HepG2 (cell line): ENCODE results near the gene PIP5K1C. TPM values are rescaled to one million over a fixed set of nuclear protein-coding genes. Genes with fewer than 3 reads are reported as not detected.

Experiments used
- EHMT2 ChIP-seq: fragments of 200-600 bp; sonication (generic); IDR thresholded peaks from 2 replicates; pipeline ENCODE4 v1.7.0; 2017; ENCODE audit warnings: antibody characterized with exemption, low read depth, low read length, borderline replicate concordance
- GTF3A ChIP-seq: sonication (generic); formaldehyde crosslinking; conservative IDR thresholded peaks from 2 replicates; pipeline ENCODE4 v1.4.0; 2020; ENCODE audit warnings: mild to moderate bottlenecking, missing genetic modification reagents
- HNF4G ChIP-seq, 2 experiments: sonication (generic) in 1 of 2; formaldehyde crosslinking in 1 of 2; IDR thresholded peaks; 2 replicates each; pipeline versions ENCODE4 v1.4.0 to v1.6.1; 2011 to 2020; ENCODE audit warnings: borderline replicate concordance in 2 of 2, low read depth in 2 of 2, mild to moderate bottlenecking in 2 of 2, low read length in 1 of 2, missing genetic modification reagents in 1 of 2, moderate library complexity in 1 of 2
- MED1 ChIP-seq: sonication (generic); formaldehyde crosslinking; IDR thresholded peaks from 2 replicates; pipeline ENCODE4 v1.4.0; 2020; ENCODE audit warnings: missing genetic modification reagents
- MLLT10 ChIP-seq: sonication (generic); formaldehyde crosslinking; IDR thresholded peaks from 2 replicates; pipeline ENCODE4 v1.4.0; 2020; ENCODE audit warnings: missing genetic modification reagents
- MYC ChIP-seq: sonication (generic); formaldehyde crosslinking; IDR thresholded peaks from 2 replicates; pipeline ENCODE4 v1.9.0; 2021; ENCODE audit warnings: missing genetic modification reagents, borderline replicate concordance
- NFYB ChIP-seq: sonication (generic); formaldehyde crosslinking; IDR thresholded peaks from 2 replicates; pipeline ENCODE4 v1.4.0; 2020; ENCODE audit warnings: missing genetic modification reagents
- PCBP1 ChIP-seq: fragments of 200-400 bp; formaldehyde crosslinking; IDR thresholded peaks from 2 replicates; pipeline ENCODE4 v1.6.1; 2017; ENCODE audit warnings: mild to moderate bottlenecking, low read depth, low read length, borderline replicate concordance
- PHF21A ChIP-seq: sonication (generic); formaldehyde crosslinking; IDR thresholded peaks from 2 replicates; pipeline ENCODE4 v1.5.0; 2020; ENCODE audit warnings: mild to moderate bottlenecking, missing genetic modification reagents
- RAD51 ChIP-seq: fragments of 450-650 bp; IDR thresholded peaks from 2 replicates; pipeline ENCODE4 v1.6.1; 2016; ENCODE audit warnings: borderline replicate concordance
- REPIN1 ChIP-seq: sonication (generic); formaldehyde crosslinking; IDR thresholded peaks from 2 replicates; pipeline ENCODE4 v1.8.0; 2022; ENCODE audit warnings: missing genetic modification reagents, low read depth, mild to moderate bottlenecking, borderline replicate concordance
- RFX3 ChIP-seq: IDR thresholded peaks from 2 replicates; pipeline ENCODE4 v1.6.1; 2016; ENCODE audit warnings: missing biosample characterization, missing genetic modification reagents
- SCMH1 ChIP-seq: sonication (generic); formaldehyde crosslinking; IDR thresholded peaks from 2 replicates; pipeline ENCODE4 v1.9.0; 2021; ENCODE audit warnings: missing genetic modification reagents, mild to moderate bottlenecking, borderline replicate concordance
- SIN3A ChIP-seq: IDR thresholded peaks from 2 replicates; pipeline ENCODE4 v1.6.1; 2011; ENCODE audit warnings: low read depth, mild to moderate bottlenecking, control low read depth, low read length, borderline replicate concordance
- TCF12 ChIP-seq, 2 experiments: fragments of 450-650 bp in 1 of 2; sonication (generic) in 1 of 2; formaldehyde crosslinking in 1 of 2; IDR thresholded peaks; 2 replicates each; pipeline versions ENCODE4 v1.6.1 to v1.8.0; 2017 to 2022; ENCODE audit warnings: antibody characterized with exemption in 1 of 2, mild to moderate bottlenecking in 1 of 2, missing genetic modification reagents in 1 of 2, moderate library complexity in 1 of 2
- XRCC5 ChIP-seq: fragments of 200-400 bp; formaldehyde crosslinking; optimal IDR thresholded peaks from 2 replicates; pipeline ENCODE3; 2017; ENCODE audit warnings: mild to moderate bottlenecking, low read length
- ZNF263 ChIP-seq: sonication (generic); formaldehyde crosslinking; IDR thresholded peaks from 2 replicates; pipeline ENCODE4 v1.4.0; 2020; ENCODE audit warnings: missing genetic modification reagents
- ZNF446 ChIP-seq: sonication (generic); formaldehyde crosslinking; IDR thresholded peaks from 2 replicates; pipeline ENCODE4 v1.5.0; 2020; ENCODE audit warnings: mild to moderate bottlenecking, missing genetic modification reagents
- ZNF737 ChIP-seq: sonication (generic); formaldehyde crosslinking; IDR thresholded peaks from 2 replicates; pipeline ENCODE4 v1.5.0; 2020; ENCODE audit warnings: missing genetic modification reagents, mild to moderate bottlenecking, borderline replicate concordance
- ZNF792 ChIP-seq: IDR thresholded peaks from 2 replicates; pipeline ENCODE4 v1.6.1; 2016
- polyA plus RNA-seq, 8 experiments: library from polyadenylated mRNA; depleted of rRNA in 3 of 8; stranded (reverse) in 7 of 8; unstranded in 1 of 8; fragments of >200 nt; fragmentation: Illumina TruSeq in 4 of 8; extraction: Trizol in 4 of 8; gene quantifications; 2 replicates each; pipeline versions ENCODE4 v1.2.1 to v1.2.3, GENCODE V29; 2011 to 2016; ENCODE audit warnings: low read depth in 4 of 8, missing spikeins in 1 of 8, mixed read lengths in 1 of 8; ENCODE audit not compliant: insufficient read depth in 1 of 8
- total RNA-seq, 5 experiments: library from RNA; depleted of rRNA; stranded (reverse); fragments of >200 nt; fragmentation: Illumina TruSeq; extraction: Trizol; gene quantifications; 2 replicates each; pipeline ENCODE4 v1.2.3, GENCODE V29; 2016; ENCODE audit warnings: low read depth in 1 of 5
- TF ChIP-seq, protein P1 (sequence below): sonication (generic); formaldehyde crosslinking; conservative IDR thresholded peaks from 2 replicates; pipeline ENCODE4 v1.4.0; 2020; ENCODE audit warnings: missing genetic modification reagents
- TF ChIP-seq, protein P2 (sequence below): sonication (generic); formaldehyde crosslinking; IDR thresholded peaks from 2 replicates; pipeline ENCODE4 v1.9.0; 2022; ENCODE audit warnings: missing genetic modification reagents, mild to moderate bottlenecking, borderline replicate concordance
- TF ChIP-seq, protein P3 (sequence below): sonication (generic); formaldehyde crosslinking; IDR thresholded peaks from 2 replicates; pipeline ENCODE4 v1.8.0; 2022; ENCODE audit warnings: mild to moderate bottlenecking, missing genetic modification reagents; ENCODE audit not compliant: insufficient replicate concordance

PIP5K1C gene
- total and polyA plus RNA-seq, 2 of the 13 experiments (the other 11 are each of a cell fraction or from before 2014, with no cell fraction given), result 3.6 to 4.3 TPM

DNA sequence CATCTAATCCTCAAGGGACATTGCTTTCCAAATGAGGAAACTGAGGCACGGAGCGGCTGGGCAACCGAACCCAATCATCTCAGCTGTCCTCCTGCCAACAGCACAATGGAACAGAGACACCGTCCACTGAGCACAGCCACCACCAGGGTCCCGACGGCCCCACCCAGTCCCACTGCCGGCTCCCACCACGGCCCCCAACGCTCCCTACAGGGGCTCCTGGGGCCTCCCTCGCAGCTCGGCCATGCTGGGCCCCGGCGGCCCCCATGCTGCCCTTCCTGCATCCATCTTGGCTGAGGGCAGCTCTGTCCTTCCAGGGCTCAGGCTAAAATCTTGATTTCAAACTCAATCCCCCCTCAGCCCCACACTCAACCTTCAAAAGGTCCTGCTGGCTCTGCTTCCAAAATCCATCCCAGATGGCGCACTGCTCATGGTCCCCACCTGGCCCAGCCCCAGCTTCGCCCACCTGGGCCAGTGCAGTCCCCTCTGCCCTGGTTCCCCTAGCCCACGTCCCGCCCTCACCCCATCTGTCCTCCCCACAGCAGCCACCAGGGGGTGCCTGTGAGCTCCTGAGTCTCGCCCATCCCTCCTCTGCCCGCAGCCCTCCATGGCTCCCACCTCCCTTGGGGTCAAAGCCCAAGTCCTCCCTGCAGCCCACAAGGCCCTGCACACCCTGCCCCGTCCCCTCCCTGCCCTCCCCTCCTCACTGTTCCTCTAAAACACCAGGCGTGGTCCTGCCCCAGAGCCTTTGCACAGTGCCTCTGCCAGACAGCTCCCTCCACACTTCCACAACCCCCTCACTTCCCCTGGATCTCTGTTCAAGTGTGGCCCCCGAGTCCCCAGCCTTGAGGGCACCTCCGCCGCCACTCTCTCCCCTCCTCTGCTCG, 7.9 kb downstream of the PIP5K1C start (continued):
- no peak for TF ChIP-seq SIN3A
- TF ChIP-seq RAD51, result no peak
- no peak; the same call in 1 of the 2 replicates for TF ChIP-seq MYC (CRISPR knock-in tag)
- no peak for TF ChIP-seq GTF3A
- no peak for TF ChIP-seq PHF21A (CRISPR knock-in tag)
- no peak for TF ChIP-seq RFX3
- TF ChIP-seq, protein P1, sequence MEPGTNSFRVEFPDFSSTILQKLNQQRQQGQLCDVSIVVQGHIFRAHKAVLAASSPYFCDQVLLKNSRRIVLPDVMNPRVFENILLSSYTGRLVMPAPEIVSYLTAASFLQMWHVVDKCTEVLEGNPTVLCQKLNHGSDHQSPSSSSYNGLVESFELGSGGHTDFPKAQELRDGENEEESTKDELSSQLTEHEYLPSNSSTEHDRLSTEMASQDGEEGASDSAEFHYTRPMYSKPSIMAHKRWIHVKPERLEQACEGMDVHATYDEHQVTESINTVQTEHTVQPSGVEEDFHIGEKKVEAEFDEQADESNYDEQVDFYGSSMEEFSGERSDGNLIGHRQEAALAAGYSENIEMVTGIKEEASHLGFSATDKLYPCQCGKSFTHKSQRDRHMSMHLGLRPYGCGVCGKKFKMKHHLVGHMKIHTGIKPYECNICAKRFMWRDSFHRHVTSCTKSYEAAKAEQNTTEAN (CRISPR knock-in tag), result no peak
- no peak for TF ChIP-seq MLLT10 (CRISPR knock-in tag)
- no peak for TF ChIP-seq SCMH1 (CRISPR knock-in tag)
- TF ChIP-seq REPIN1 (CRISPR knock-in tag), result no peak
- 0 out of 2 replicates have a peak, but pooled peaks have one; percentile 8 for TF ChIP-seq HNF4G (IDR thresholded peaks at IDR 0.05; ENCODE audit: borderline replicate concordance, low read depth, low read length)
- TF ChIP-seq HNF4G (CRISPR knock-in tag; IDR thresholded peaks at IDR 0.05; ENCODE audit: borderline replicate concordance, low read depth), result no peak
- no peak for TF ChIP-seq ZNF792 (CRISPR knock-in tag)
- no peak for TF ChIP-seq TCF12 (IDR thresholded peaks at IDR 0.05)
- TF ChIP-seq TCF12 (CRISPR knock-in tag; IDR thresholded peaks at IDR 0.05), result no peak
- peak; percentile 80; the same call in 1 of the 2 replicates for TF ChIP-seq PCBP1
- no peak for TF ChIP-seq ZNF737 (CRISPR knock-in tag)
- TF ChIP-seq, protein P2, sequence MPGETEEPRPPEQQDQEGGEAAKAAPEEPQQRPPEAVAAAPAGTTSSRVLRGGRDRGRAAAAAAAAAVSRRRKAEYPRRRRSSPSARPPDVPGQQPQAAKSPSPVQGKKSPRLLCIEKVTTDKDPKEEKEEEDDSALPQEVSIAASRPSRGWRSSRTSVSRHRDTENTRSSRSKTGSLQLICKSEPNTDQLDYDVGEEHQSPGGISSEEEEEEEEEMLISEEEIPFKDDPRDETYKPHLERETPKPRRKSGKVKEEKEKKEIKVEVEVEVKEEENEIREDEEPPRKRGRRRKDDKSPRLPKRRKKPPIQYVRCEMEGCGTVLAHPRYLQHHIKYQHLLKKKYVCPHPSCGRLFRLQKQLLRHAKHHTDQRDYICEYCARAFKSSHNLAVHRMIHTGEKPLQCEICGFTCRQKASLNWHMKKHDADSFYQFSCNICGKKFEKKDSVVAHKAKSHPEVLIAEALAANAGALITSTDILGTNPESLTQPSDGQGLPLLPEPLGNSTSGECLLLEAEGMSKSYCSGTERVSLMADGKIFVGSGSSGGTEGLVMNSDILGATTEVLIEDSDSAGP (CRISPR knock-in tag), result peak; percentile 40
- TF ChIP-seq MED1 (CRISPR knock-in tag), result no peak
- TF ChIP-seq ZNF446 (CRISPR knock-in tag), result no peak
- TF ChIP-seq XRCC5, result no peak
- TF ChIP-seq NFYB, result no peak
- peak; percentile 74 for TF ChIP-seq ZNF263 (CRISPR knock-in tag)
- no peak for TF ChIP-seq EHMT2
- TF ChIP-seq, protein P3, sequence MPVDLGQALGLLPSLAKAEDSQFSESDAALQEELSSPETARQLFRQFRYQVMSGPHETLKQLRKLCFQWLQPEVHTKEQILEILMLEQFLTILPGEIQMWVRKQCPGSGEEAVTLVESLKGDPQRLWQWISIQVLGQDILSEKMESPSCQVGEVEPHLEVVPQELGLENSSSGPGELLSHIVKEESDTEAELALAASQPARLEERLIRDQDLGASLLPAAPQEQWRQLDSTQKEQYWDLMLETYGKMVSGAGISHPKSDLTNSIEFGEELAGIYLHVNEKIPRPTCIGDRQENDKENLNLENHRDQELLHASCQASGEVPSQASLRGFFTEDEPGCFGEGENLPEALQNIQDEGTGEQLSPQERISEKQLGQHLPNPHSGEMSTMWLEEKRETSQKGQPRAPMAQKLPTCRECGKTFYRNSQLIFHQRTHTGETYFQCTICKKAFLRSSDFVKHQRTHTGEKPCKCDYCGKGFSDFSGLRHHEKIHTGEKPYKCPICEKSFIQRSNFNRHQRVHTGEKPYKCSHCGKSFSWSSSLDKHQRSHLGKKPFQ, result no peak
